Right ventricle myocardium superior (tissue), 1 donor: Measurements from ENCODE around the gene HIRA. TPM values are rescaled to one million over a fixed set of nuclear protein-coding genes. Genes with fewer than 3 reads are reported as not detected.

ENCODE experiments used
- total RNA-seq: library from RNA; stranded (reverse); fragmentation: NEBNext Ultra II Directional; extraction: Animal tissue kit (Norgen Biotek cat#: 25700); gene quantifications from one replicate; pipeline ENCODE4 v1.2.1, GENCODE V29; 2021
- donor health status: DM: no; HTN: yes; CAD: no; lungs with severe emphysema.

The HIRA gene
- total RNA-seq, 1 donor from 2014 or later = 18.2 TPM

Other genes starting within 250 kb of the HIRA start
- gene CLTCL1, start 140.0 kb downstream of the HIRA start, total RNA-seq = 9.6 TPM
- gene MRPL40, start 812 bp upstream of the HIRA start, total RNA-seq = 56.1 TPM
- 65.7 TPM for gene C22orf39, start 16.0 kb upstream of the HIRA start, total RNA-seq
- gene UFD1, start 47.5 kb upstream of the HIRA start, total RNA-seq = 43.5 TPM
- gene CDC45, start 48.2 kb upstream of the HIRA start, total RNA-seq = 0.62 TPM
- 23.9 TPM for gene CLDN5, start 92.7 kb upstream of the HIRA start, total RNA-seq